ENCODE results near the gene SERPINA9.

Gene SERPINA9

GRCh38 chr14:94451091-94451771 is 24.8 kb downstream of the SERPINA9 start:
- DNase-seq (ENCODE audit: low spot score in 2 of 2) = no peak

GRCh38 chr14:94450722-94451090 is 25.3 kb downstream of the SERPINA9 start:
- Mint-ChIP-seq H3K36me3 (ENCODE audit: insufficient read depth) (no peaks in the 10 kb centered on the region), H3K27me3 (peaks cover 67% of the 10 kb centered on the region), H3K27ac (ENCODE audit: low read depth) (no peak overlapping the region), H3K4me1 (no peaks in the 10 kb centered on the region), H3K4me3 (no peak overlapping the region), H3K9me3 (no peaks in the 10 kb centered on the region)
- ATAC-seq (replicated peaks; ENCODE audit: extremely low read depth, poor library complexity, severe bottlenecking) (no peak), DNase-seq (ENCODE audit: low spot score in 2 of 2) (no peak)

More at GRCh38 chr14:94451091-94451771, 24.8 kb downstream of the SERPINA9 start:
- Mint-ChIP-seq H3K36me3 (ENCODE audit: insufficient read depth) (no peaks in the 10 kb centered on the region), H3K4me1 (no peaks in the 10 kb centered on the region), H3K9me3 (no peaks in the 10 kb centered on the region), H3K4me3 (no peak overlapping the region), H3K27me3 (peaks cover 72% of the 10 kb centered on the region), H3K27ac (ENCODE audit: low read depth) (no peak overlapping the region)
- no peak for ATAC-seq (replicated peaks; ENCODE audit: extremely low read depth, poor library complexity, severe bottlenecking)

GRCh38 chr14:94449930-94450329 is 26.1 kb downstream of the SERPINA9 start:
- H3K4me1 Mint-ChIP-seq = no peaks in the 10 kb centered on the region
- DNase-seq (ENCODE audit: low spot score in 2 of 2) = no peak
- no peaks in the 10 kb centered on the region for H3K36me3 Mint-ChIP-seq (ENCODE audit: insufficient read depth)
- H3K27ac Mint-ChIP-seq (ENCODE audit: low read depth) = no peak overlapping the region
- no peak for ATAC-seq (replicated peaks; ENCODE audit: extremely low read depth, poor library complexity, severe bottlenecking)
- no peaks in the 10 kb centered on the region for H3K9me3 Mint-ChIP-seq
- peaks cover 59% of the 10 kb centered on the region for H3K27me3 Mint-ChIP-seq
- no peak overlapping the region for H3K4me3 Mint-ChIP-seq

GRCh38 chr14:94448071-94448808 is 27.8 kb downstream of the SERPINA9 start:
- DNase-seq (ENCODE audit: low spot score in 2 of 2) (no peak), ATAC-seq (replicated peaks; ENCODE audit: extremely low read depth, poor library complexity, severe bottlenecking) (no peak)
- Mint-ChIP-seq H3K9me3 (no peaks in the 10 kb centered on the region), H3K4me1 (no peaks in the 10 kb centered on the region), H3K27me3 (peaks cover 42% of the 10 kb centered on the region), H3K27ac (ENCODE audit: low read depth) (no peak overlapping the region), H3K36me3 (ENCODE audit: insufficient read depth) (no peaks in the 10 kb centered on the region), H3K4me3 (no peak overlapping the region)

GRCh38 chr14:94447206-94447605 is 28.8 kb downstream of the SERPINA9 start:
- H3K9me3 Mint-ChIP-seq = peaks cover under 1% of the 10 kb centered on the region
- H3K36me3 Mint-ChIP-seq (ENCODE audit: insufficient read depth) = no peaks in the 10 kb centered on the region
- peaks cover 37% of the 10 kb centered on the region for H3K27me3 Mint-ChIP-seq
- H3K27ac Mint-ChIP-seq (ENCODE audit: low read depth) = no peak overlapping the region
- H3K4me3 Mint-ChIP-seq = no peak overlapping the region
- no peaks in the 10 kb centered on the region for H3K4me1 Mint-ChIP-seq
- ATAC-seq (replicated peaks; ENCODE audit: extremely low read depth, poor library complexity, severe bottlenecking) (no peak), DNase-seq (ENCODE audit: low spot score in 2 of 2) (no peak)

GRCh38 chr14:94446126-94446525 is 29.9 kb downstream of the SERPINA9 start:
- Mint-ChIP-seq H3K4me1 (no peaks in the 10 kb centered on the region), H3K27me3 (peaks cover 41% of the 10 kb centered on the region), H3K27ac (ENCODE audit: low read depth) (no peak overlapping the region), H3K4me3 (no peak overlapping the region), H3K9me3 (peaks cover 9% of the 10 kb centered on the region), H3K36me3 (ENCODE audit: insufficient read depth) (no peaks in the 10 kb centered on the region)
- no peak for ATAC-seq (replicated peaks; ENCODE audit: extremely low read depth, poor library complexity, severe bottlenecking)
- DNase-seq (ENCODE audit: low spot score in 2 of 2) = no peak

GRCh38 chr14:94445003-94445402 is 31.0 kb downstream of the SERPINA9 start:
- H3K9me3 Mint-ChIP-seq = peaks cover 9% of the 10 kb centered on the region
- H3K4me1 Mint-ChIP-seq = no peaks in the 10 kb centered on the region
- ATAC-seq (replicated peaks; ENCODE audit: extremely low read depth, poor library complexity, severe bottlenecking) (no peak), DNase-seq (ENCODE audit: low spot score in 2 of 2) (no peak)
- H3K36me3 Mint-ChIP-seq (ENCODE audit: insufficient read depth) = no peaks in the 10 kb centered on the region
- no peak overlapping the region for H3K27ac Mint-ChIP-seq (ENCODE audit: low read depth)
- H3K4me3 Mint-ChIP-seq = no peak overlapping the region
- peaks cover 33% of the 10 kb centered on the region for H3K27me3 Mint-ChIP-seq

- no peak overlapping the region for H3K4me3 Mint-ChIP-seq
- H3K36me3 Mint-ChIP-seq (ENCODE audit: insufficient read depth) = no peaks in the 10 kb centered on the region
- no peak for ATAC-seq (replicated peaks; ENCODE audit: extremely low read depth, poor library complexity, severe bottlenecking)
- H3K9me3 Mint-ChIP-seq = peaks cover 9% of the 10 kb centered on the region
- peaks cover 29% of the 10 kb centered on the region for H3K27me3 Mint-ChIP-seq
- no peak for DNase-seq (ENCODE audit: low spot score in 2 of 2)
- H3K27ac Mint-ChIP-seq (ENCODE audit: low read depth) = no peak overlapping the region
- no peaks in the 10 kb centered on the region for H3K4me1 Mint-ChIP-seq
These were observed 34.3 kb downstream of the SERPINA9 start for GRCh38 chr14:94441531-94442205.

GRCh38 chr14:94441130-94441529 is 34.9 kb downstream of the SERPINA9 start:
- H3K36me3 Mint-ChIP-seq (ENCODE audit: insufficient read depth) = no peaks in the 10 kb centered on the region

GRCh38 chr14:94439453-94440057 is 36.4 kb downstream of the SERPINA9 start:
- Mint-ChIP-seq H3K27ac (ENCODE audit: low read depth) (no peak overlapping the region), H3K4me1 (no peaks in the 10 kb centered on the region), H3K9me3 (peaks cover 9% of the 10 kb centered on the region), H3K4me3 (no peak overlapping the region), H3K36me3 (ENCODE audit: insufficient read depth) (no peaks in the 10 kb centered on the region), H3K27me3 (peaks cover 45% of the 10 kb centered on the region)
- ATAC-seq (replicated peaks; ENCODE audit: extremely low read depth, poor library complexity, severe bottlenecking) (no peak), DNase-seq (ENCODE audit: low spot score in 2 of 2) (no peak)

More at GRCh38 chr14:94441130-94441529, 34.9 kb downstream of the SERPINA9 start:
- DNase-seq (ENCODE audit: low spot score in 2 of 2) (no peak), ATAC-seq (replicated peaks; ENCODE audit: extremely low read depth, poor library complexity, severe bottlenecking) (no peak)
- Mint-ChIP-seq H3K27me3 (peaks cover 29% of the 10 kb centered on the region), H3K4me3 (no peak overlapping the region), H3K4me1 (no peaks in the 10 kb centered on the region), H3K9me3 (peaks cover 9% of the 10 kb centered on the region), H3K27ac (ENCODE audit: low read depth) (no peak overlapping the region)

GRCh38 chr14:94428610-94429009 is 47.4 kb downstream of the SERPINA9 start:
- peaks cover 59% of the 10 kb centered on the region for H3K27me3 Mint-ChIP-seq

GRCh38 chr14:94427016-94427613 is 48.9 kb downstream of the SERPINA9 start:
- Mint-ChIP-seq H3K27me3 (peaks cover 62% of the 10 kb centered on the region), H3K9me3 (no peaks in the 10 kb centered on the region), H3K4me1 (peaks cover 4% of the 10 kb centered on the region), H3K27ac (ENCODE audit: low read depth) (no peak overlapping the region), H3K36me3 (ENCODE audit: insufficient read depth) (no peaks in the 10 kb centered on the region), H3K4me3 (no peak overlapping the region)
- DNase-seq (ENCODE audit: low spot score in 2 of 2) = no peak
- ATAC-seq (replicated peaks; ENCODE audit: extremely low read depth, poor library complexity, severe bottlenecking) = no peak

More at GRCh38 chr14:94428610-94429009, 47.4 kb downstream of the SERPINA9 start:
- no peaks in the 10 kb centered on the region for H3K9me3 Mint-ChIP-seq
- H3K4me1 Mint-ChIP-seq = no peaks in the 10 kb centered on the region
- no peak for ATAC-seq (replicated peaks; ENCODE audit: extremely low read depth, poor library complexity, severe bottlenecking)
- DNase-seq (ENCODE audit: low spot score in 2 of 2) = no peak
- no peak overlapping the region for H3K27ac Mint-ChIP-seq (ENCODE audit: low read depth)
- H3K4me3 Mint-ChIP-seq = no peak overlapping the region
- no peaks in the 10 kb centered on the region for H3K36me3 Mint-ChIP-seq (ENCODE audit: insufficient read depth)
